Neural progenitor cell (in vitro differentiated cells): ENCODE data around the gene TNNC2. TPM values are rescaled to one million over a fixed set of nuclear protein-coding genes. Genes with fewer than 3 reads are reported as not detected.
"Not testable (repeated sequence)": the region's sequence is repeated elsewhere in the genome, so short reads cannot be mapped to it uniquely, and the experiment has no call there.

Experiments
- DNase-seq: peaks from one replicate; pipeline ENCODE4 v3.0.0-alpha.2; 2016; ENCODE audit warnings: low spot score
- H2AFZ ChIP-seq: fragments of 200-600 bp; sonication (generic); replicated peaks from 2 replicates; pipeline ENCODE4 v1.6.1; 2016; ENCODE audit warnings: antibody characterized with exemption
- H3F3A ChIP-seq: fragments of 200-600 bp; sonication (generic); 2 replicates; pipeline ENCODE4 v1.6.1; 2016; ENCODE audit warnings: antibody characterized with exemption, low read depth
- H3K27ac ChIP-seq: fragments of 200-600 bp; sonication (generic); 2 replicates; pipeline ENCODE4 v1.5.1; 2016; ENCODE audit warnings: mild to moderate bottlenecking
- H3K27me3 ChIP-seq: fragments of 200-600 bp; sonication (generic); 2 replicates; pipeline ENCODE4 v1.6.1; 2016; ENCODE audit warnings: mild to moderate bottlenecking, moderate library complexity
- H3K36me3 ChIP-seq: fragments of 200-600 bp; sonication (generic); 2 replicates; pipeline ENCODE4 v1.5.1; 2016
- H3K4me1 ChIP-seq: fragments of 200-600 bp; sonication (generic); 2 replicates; pipeline ENCODE4 v1.6.1; 2016; ENCODE audit warnings: mixed run types
- H3K4me2 ChIP-seq: fragments of 200-600 bp; sonication (generic); 2 replicates; pipeline ENCODE4 v1.6.1; 2016
- H3K4me3 ChIP-seq: fragments of 200-600 bp; sonication (generic); 2 replicates; pipeline ENCODE4 v1.5.1; 2016
- H3K79me2 ChIP-seq: fragments of 200-600 bp; sonication (generic); 2 replicates; pipeline ENCODE4 v1.6.1; 2016; ENCODE audit warnings: low read depth
- H3K9ac ChIP-seq: fragments of 200-600 bp; sonication (generic); 2 replicates; pipeline ENCODE4 v1.6.1; 2016
- H3K9me3 ChIP-seq: fragments of 200-600 bp; sonication (generic); 2 replicates; pipeline ENCODE4 v1.5.1; 2016; ENCODE audit warnings: low read depth
- H4K20me1 ChIP-seq: fragments of 200-600 bp; sonication (generic); 2 replicates; pipeline ENCODE4 v1.6.1; 2016; ENCODE audit warnings: low read depth
- H3K27ac Mint-ChIP-seq: 3 replicates; pipeline ENCODE4 v1.8.0; 2021; ENCODE audit warnings: mixed read lengths
- H3K27me3 Mint-ChIP-seq: 2 replicates; pipeline ENCODE4 v1.8.0; 2022; ENCODE audit warnings: low read depth, mild to moderate bottlenecking, inconsistent platforms, moderate library complexity, mixed read lengths; ENCODE audit not compliant: insufficient read depth
- H3K36me3 Mint-ChIP-seq: 3 replicates; pipeline ENCODE4 v1.8.0; 2021; ENCODE audit warnings: mixed read lengths
- H3K4me1 Mint-ChIP-seq: 3 replicates; pipeline ENCODE4 v1.8.0; 2021; ENCODE audit warnings: mixed read lengths
- H3K4me3 Mint-ChIP-seq: 3 replicates; pipeline ENCODE4 v1.8.0; 2021; ENCODE audit warnings: mild to moderate bottlenecking, moderate library complexity, mixed read lengths
- H3K9me3 Mint-ChIP-seq: 3 replicates; pipeline ENCODE4 v1.8.0; 2020; ENCODE audit warnings: mixed read lengths
- CTCF ChIP-seq: fragments of 200-600 bp; sonication (generic); IDR thresholded peaks from 2 replicates; pipeline ENCODE4 v1.5.1; 2017; ENCODE audit warnings: antibody characterized with exemption, mild to moderate bottlenecking
- EZH2 ChIP-seq: fragments of 200-600 bp; sonication (generic); IDR thresholded peaks from 2 replicates; pipeline ENCODE4 v1.6.1; 2017; ENCODE audit warnings: antibody characterized with exemption, mild to moderate bottlenecking, moderate library complexity
- EZH2phosphoT487 ChIP-seq: fragments of 200-600 bp; sonication (generic); IDR thresholded peaks from 2 replicates; pipeline ENCODE4 v1.6.1; 2017; ENCODE audit warnings: antibody characterized with exemption
- total RNA-seq: library from RNA; depleted of rRNA; stranded (reverse); fragments of >200 nt; gene quantifications from 2 replicates; pipeline ENCODE4 v1.2.3, GENCODE V29; 2015; ENCODE audit warnings: low replicate concordance

Gene TNNC2
- total RNA-seq, 1 donor from 2014 or later: not detected

GRCh38 chr20:45833883-45834796 lies 7.0 kb upstream of the TNNC2 start:
- Histone ChIP-seq H3K4me1 (peaks cover 13% of the 10 kb centered on the region), H3F3A (peaks cover 31% of the 10 kb centered on the region), H3K4me2 (peak overlapping the region; percentile 79), H3K36me3 (no peaks in the 10 kb centered on the region), H4K20me1 (peaks cover 3% of the 10 kb centered on the region), H3K27ac (no peak overlapping the region), H2AFZ (peak overlapping the region; percentile 85), H3K4me3 (peak overlapping the region; percentile 68), H3K9me3 (no peaks in the 10 kb centered on the region), H3K9ac (no peak overlapping the region), H3K27me3 (no peaks in the 10 kb centered on the region), H3K79me2 (peaks cover 10% of the 10 kb centered on the region)
- Mint-ChIP-seq H3K27ac (no peak overlapping the region), H3K36me3 (no peaks in the 10 kb centered on the region), H3K27me3 (peaks cover 4% of the 10 kb centered on the region), H3K4me3 (peak overlapping the region; percentile 82), H3K9me3 (no peaks in the 10 kb centered on the region), H3K4me1 (peaks cover 24% of the 10 kb centered on the region)
- DNase-seq: peak; percentile 85
- TF ChIP-seq EZH2phosphoT487 (no peak), CTCF (no peak), EZH2 (no peak)

- H3K27me3 Mint-ChIP-seq: peaks cover 4% of the 10 kb centered on the region
- peaks cover 18% of the 10 kb centered on the region for H3K4me1 ChIP-seq
- H3K27me3 ChIP-seq: no peaks in the 10 kb centered on the region
- peak; percentile 90 for DNase-seq
- peak within 1 kb of the TSS; percentile 82 for H3K4me3 Mint-ChIP-seq
- peak within 1 kb of the TSS; percentile 68 for H3K4me3 ChIP-seq
- peak within 1 kb of the TSS; percentile 85 for H2AFZ ChIP-seq
- no peaks in the 10 kb centered on the region for H3K9me3 Mint-ChIP-seq
- H3K4me2 ChIP-seq: peak within 1 kb of the TSS; percentile 79
- H4K20me1 ChIP-seq: peaks cover 3% of the 10 kb centered on the region
- H3K9me3 ChIP-seq: no peaks in the 10 kb centered on the region
- TF ChIP-seq CTCF (no peak), EZH2 (peak; percentile 28)
- H3K4me1 Mint-ChIP-seq: peaks cover 27% of the 10 kb centered on the region
- H3K9ac ChIP-seq: no peak within 1 kb of the TSS
- H3K27ac ChIP-seq: peak within 1 kb of the TSS; percentile 4
- peaks cover 31% of the 10 kb centered on the region for H3F3A ChIP-seq
- H3K79me2 ChIP-seq: peaks cover 10% of the 10 kb centered on the region
- peak within 1 kb of the TSS; percentile 9 for H3K27ac Mint-ChIP-seq
- no peaks in the 10 kb centered on the region for H3K36me3 Mint-ChIP-seq
- no peaks in the 10 kb centered on the region for H3K36me3 ChIP-seq
These were observed 6.1 kb upstream of the TNNC2 start, which contains the start of gene SNX21 for GRCh38 chr20:45833030-45833882. SNX21 (plus strand) TSS chr20:45833799; CDS start chr20:45833920, 121 bp downstream.

- no peaks in the 10 kb centered on the region for H4K20me1 ChIP-seq
These were observed 5.5 kb upstream of the TNNC2 start for GRCh38 chr20:45832619-45833018.

GRCh38 chr20:45829673-45830106 lies 2.6 kb upstream of the TNNC2 start:
- H3K9me3 Mint-ChIP-seq, H3K27ac Mint-ChIP-seq, H3K27ac ChIP-seq: not testable (repeated sequence)

More at GRCh38 chr20:45832619-45833018, 5.5 kb upstream of the TNNC2 start:
- Histone ChIP-seq H3K27me3 (no peaks in the 10 kb centered on the region), H3K4me1 (peaks cover 18% of the 10 kb centered on the region), H3K27ac (no peak overlapping the region), H3F3A (peaks cover 31% of the 10 kb centered on the region), H3K36me3 (no peaks in the 10 kb centered on the region), H3K79me2 (peaks cover 10% of the 10 kb centered on the region), H3K9ac (no peak overlapping the region), H3K4me3 (no peak overlapping the region), H3K9me3 (no peaks in the 10 kb centered on the region), H3K4me2 (no peak overlapping the region), H2AFZ (no peak overlapping the region)
- no peak for DNase-seq
- H3K4me1 Mint-ChIP-seq: peaks cover 29% of the 10 kb centered on the region
- TF ChIP-seq CTCF: no peak
- no peak for TF ChIP-seq EZH2phosphoT487
- TF ChIP-seq EZH2: no peak
- no peaks in the 10 kb centered on the region for H3K36me3 Mint-ChIP-seq
- H3K9me3 Mint-ChIP-seq: no peaks in the 10 kb centered on the region
- no peak overlapping the region for H3K27ac Mint-ChIP-seq
- peaks cover 4% of the 10 kb centered on the region for H3K27me3 Mint-ChIP-seq
- peak overlapping the region; percentile 82 for H3K4me3 Mint-ChIP-seq

More at GRCh38 chr20:45829673-45830106, 2.6 kb upstream of the TNNC2 start:
- H3K4me2 ChIP-seq, H3K4me3 ChIP-seq, H3K9ac ChIP-seq, H3K36me3 Mint-ChIP-seq, H3K79me2 ChIP-seq, H3K27me3 Mint-ChIP-seq, H3K4me3 Mint-ChIP-seq, H3K27me3 ChIP-seq, H4K20me1 ChIP-seq, H2AFZ ChIP-seq, H3K36me3 ChIP-seq, H3K9me3 ChIP-seq: not testable (repeated sequence)
- Histone ChIP-seq H3K4me1 (peaks cover 12% of the 10 kb centered on the region), H3F3A (peaks cover 23% of the 10 kb centered on the region)
- DNase-seq: peak; percentile 43
- H3K4me1 Mint-ChIP-seq: peaks cover 29% of the 10 kb centered on the region
